Peyer's patch (tissue), 4 donors: ENCODE data around the gene HACD1.

Experiments used
- POLR2A ChIP-seq, 2 donors: fragments of 450-650 bp; IDR thresholded peaks; one replicate each; pipeline ENCODE4 v1.5.1; 2017; ENCODE audit warnings: antibody characterized with exemption in 2 of 2, mild to moderate bottlenecking in 2 of 2, moderate library complexity in 2 of 2
- TF ChIP-seq, protein P1 (sequence below), 6 experiments: fragments of 450-650 bp in 4 of 6; fragments of 200-600 bp in 2 of 6; sonication (generic) in 1 of 6; IDR thresholded peaks; one replicate each; pipeline ENCODE4 v1.5.1; 2017 to 2019; ENCODE audit warnings: antibody characterized with exemption in 6 of 6, mild to moderate bottlenecking in 3 of 6, moderate library complexity in 1 of 6

DNA sequence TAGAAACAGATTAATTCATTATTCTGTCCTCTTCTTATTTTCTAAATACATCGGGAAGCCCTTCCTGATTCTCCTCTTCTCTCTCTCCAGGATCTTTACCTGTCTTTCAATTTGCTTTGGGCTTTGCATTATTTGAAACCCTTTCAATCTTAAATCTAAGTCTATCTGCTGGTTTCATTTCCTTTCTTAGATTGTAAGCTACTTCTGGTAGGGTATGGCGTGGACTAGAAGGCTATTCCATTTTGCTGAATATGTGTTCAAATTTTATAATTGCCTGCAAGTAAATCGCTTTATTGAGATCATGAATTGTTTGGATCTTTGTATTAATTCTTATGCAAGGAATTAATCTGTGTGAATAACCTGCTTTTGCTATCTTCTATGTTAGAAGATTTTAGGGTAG lies 37.8 kb upstream of the HACD1 start:
- TF ChIP-seq, protein P1, sequence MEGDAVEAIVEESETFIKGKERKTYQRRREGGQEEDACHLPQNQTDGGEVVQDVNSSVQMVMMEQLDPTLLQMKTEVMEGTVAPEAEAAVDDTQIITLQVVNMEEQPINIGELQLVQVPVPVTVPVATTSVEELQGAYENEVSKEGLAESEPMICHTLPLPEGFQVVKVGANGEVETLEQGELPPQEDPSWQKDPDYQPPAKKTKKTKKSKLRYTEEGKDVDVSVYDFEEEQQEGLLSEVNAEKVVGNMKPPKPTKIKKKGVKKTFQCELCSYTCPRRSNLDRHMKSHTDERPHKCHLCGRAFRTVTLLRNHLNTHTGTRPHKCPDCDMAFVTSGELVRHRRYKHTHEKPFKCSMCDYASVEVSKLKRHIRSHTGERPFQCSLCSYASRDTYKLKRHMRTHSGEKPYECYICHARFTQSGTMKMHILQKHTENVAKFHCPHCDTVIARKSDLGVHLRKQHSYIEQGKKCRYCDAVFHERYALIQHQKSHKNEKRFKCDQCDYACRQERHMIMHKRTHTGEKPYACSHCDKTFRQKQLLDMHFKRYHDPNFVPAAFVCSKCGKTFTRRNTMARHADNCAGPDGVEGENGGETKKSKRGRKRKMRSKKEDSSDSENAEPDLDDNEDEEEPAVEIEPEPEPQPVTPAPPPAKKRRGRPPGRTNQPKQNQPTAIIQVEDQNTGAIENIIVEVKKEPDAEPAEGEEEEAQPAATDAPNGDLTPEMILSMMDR (IDR thresholded peaks at IDR 0.05): no peak
- TF ChIP-seq POLR2A (IDR thresholded peaks at IDR 0.05): no peak
